Measurements from ENCODE around the gene ERFE. TPM values are rescaled to one million over a fixed set of nuclear protein-coding genes. Genes with fewer than 3 reads are reported as not detected.

The ERFE gene
- polyA plus RNA-seq, 1 donor from 2014 or later: not detected

- H3K9ac ChIP-seq (ENCODE audit: low read length): peak overlapping the region; percentile 72
- H3F3A ChIP-seq (ENCODE audit: insufficient read depth, low read length, poor library complexity, severe bottlenecking): no peaks in the 10 kb centered on the region
- H3K27ac ChIP-seq (ENCODE audit: low read length): peak overlapping the region; percentile 70
- H3K4me3 ChIP-seq (ENCODE audit: low read length): peak overlapping the region; percentile 66
- H3K27me3 ChIP-seq (ENCODE audit: insufficient read depth, low read depth, low read length): no peaks in the 10 kb centered on the region
- no peak overlapping the region for H3K4me2 ChIP-seq (ENCODE audit: low read length)
- TF ChIP-seq RAD21 (conservative IDR thresholded peaks at IDR 0.05) (no peak), SMC3 (conservative IDR thresholded peaks at IDR 0.05; ENCODE audit: poor library complexity) (no peak), EP300 (conservative IDR thresholded peaks at IDR 0.05; ENCODE audit: poor library complexity, severe bottlenecking) (no peak), MXI1 (conservative IDR thresholded peaks at IDR 0.05; ENCODE audit: poor library complexity, severe bottlenecking) (no peak), TAF1 (IDR thresholded peaks at IDR 0.05; ENCODE audit: low read depth) (peak; percentile 15)
- TF ChIP-seq, protein P1, sequence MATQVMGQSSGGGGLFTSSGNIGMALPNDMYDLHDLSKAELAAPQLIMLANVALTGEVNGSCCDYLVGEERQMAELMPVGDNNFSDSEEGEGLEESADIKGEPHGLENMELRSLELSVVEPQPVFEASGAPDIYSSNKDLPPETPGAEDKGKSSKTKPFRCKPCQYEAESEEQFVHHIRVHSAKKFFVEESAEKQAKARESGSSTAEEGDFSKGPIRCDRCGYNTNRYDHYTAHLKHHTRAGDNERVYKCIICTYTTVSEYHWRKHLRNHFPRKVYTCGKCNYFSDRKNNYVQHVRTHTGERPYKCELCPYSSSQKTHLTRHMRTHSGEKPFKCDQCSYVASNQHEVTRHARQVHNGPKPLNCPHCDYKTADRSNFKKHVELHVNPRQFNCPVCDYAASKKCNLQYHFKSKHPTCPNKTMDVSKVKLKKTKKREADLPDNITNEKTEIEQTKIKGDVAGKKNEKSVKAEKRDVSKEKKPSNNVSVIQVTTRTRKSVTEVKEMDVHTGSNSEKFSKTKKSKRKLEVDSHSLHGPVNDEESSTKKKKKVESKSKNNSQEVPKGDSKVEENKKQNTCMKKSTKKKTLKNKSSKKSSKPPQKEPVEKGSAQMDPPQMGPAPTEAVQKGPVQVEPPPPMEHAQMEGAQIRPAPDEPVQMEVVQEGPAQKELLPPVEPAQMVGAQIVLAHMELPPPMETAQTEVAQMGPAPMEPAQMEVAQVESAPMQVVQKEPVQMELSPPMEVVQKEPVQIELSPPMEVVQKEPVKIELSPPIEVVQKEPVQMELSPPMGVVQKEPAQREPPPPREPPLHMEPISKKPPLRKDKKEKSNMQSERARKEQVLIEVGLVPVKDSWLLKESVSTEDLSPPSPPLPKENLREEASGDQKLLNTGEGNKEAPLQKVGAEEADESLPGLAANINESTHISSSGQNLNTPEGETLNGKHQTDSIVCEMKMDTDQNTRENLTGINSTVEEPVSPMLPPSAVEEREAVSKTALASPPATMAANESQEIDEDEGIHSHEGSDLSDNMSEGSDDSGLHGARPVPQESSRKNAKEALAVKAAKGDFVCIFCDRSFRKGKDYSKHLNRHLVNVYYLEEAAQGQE (IDR thresholded peaks at IDR 0.05; ENCODE audit: borderline replicate concordance): no peak
- TF ChIP-seq, protein P2, sequence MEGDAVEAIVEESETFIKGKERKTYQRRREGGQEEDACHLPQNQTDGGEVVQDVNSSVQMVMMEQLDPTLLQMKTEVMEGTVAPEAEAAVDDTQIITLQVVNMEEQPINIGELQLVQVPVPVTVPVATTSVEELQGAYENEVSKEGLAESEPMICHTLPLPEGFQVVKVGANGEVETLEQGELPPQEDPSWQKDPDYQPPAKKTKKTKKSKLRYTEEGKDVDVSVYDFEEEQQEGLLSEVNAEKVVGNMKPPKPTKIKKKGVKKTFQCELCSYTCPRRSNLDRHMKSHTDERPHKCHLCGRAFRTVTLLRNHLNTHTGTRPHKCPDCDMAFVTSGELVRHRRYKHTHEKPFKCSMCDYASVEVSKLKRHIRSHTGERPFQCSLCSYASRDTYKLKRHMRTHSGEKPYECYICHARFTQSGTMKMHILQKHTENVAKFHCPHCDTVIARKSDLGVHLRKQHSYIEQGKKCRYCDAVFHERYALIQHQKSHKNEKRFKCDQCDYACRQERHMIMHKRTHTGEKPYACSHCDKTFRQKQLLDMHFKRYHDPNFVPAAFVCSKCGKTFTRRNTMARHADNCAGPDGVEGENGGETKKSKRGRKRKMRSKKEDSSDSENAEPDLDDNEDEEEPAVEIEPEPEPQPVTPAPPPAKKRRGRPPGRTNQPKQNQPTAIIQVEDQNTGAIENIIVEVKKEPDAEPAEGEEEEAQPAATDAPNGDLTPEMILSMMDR (IDR thresholded peaks at IDR 0.05; ENCODE audit: poor library complexity, severe bottlenecking): no peak
- no peaks in the 10 kb centered on the region for H3K9me3 ChIP-seq (ENCODE audit: low read length)
- H3K79me2 ChIP-seq (replicated peaks; ENCODE audit: insufficient read depth, low read length): peaks cover 39% of the 10 kb centered on the region
- peak overlapping the region; percentile 98 for H2AFZ ChIP-seq (ENCODE audit: low read depth, low read length)
- no peaks in the 10 kb centered on the region for H3K9me2 ChIP-seq (ENCODE audit: insufficient read depth, low read length)
- peaks cover 3% of the 10 kb centered on the region for H4K20me1 ChIP-seq (ENCODE audit: insufficient read depth)
- H3K36me3 ChIP-seq (ENCODE audit: insufficient read depth, low read length): no peaks in the 10 kb centered on the region
Measured at GRCh38 chr2:238203973-238204683, 45.4 kb downstream of the ERFE start.

DNA sequence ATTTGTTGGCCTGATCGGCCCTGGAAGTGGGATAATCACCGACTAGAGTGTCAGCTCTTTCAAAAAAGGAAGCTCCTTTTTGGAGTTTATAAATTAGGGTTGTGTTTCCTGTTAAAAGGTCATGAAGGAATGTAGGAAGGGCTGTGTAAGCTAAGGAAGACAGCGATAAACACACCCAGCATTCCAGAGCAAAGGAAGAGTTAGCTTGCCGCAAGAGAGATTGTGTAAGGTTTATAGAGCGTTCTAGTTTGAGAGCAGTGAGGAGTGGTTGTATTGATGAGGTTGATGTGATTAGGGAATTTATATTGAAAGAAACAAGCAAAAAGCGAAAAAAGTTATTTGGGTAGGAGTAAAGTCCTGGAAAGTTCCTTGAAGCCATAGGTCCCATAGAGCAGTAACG lies 48.2 kb downstream of the ERFE start:
- no peaks in the 10 kb centered on the region for H3K36me3 ChIP-seq (ENCODE audit: insufficient read depth, low read length)
- H3K4me2 ChIP-seq (ENCODE audit: low read length): no peak overlapping the region
- no peaks in the 10 kb centered on the region for H3K9me3 ChIP-seq (ENCODE audit: low read length)
- no peak for TF ChIP-seq TAF1 (IDR thresholded peaks at IDR 0.05; ENCODE audit: low read depth)
- no peak for TF ChIP-seq POLR2AphosphoS5 (IDR thresholded peaks at IDR 0.05)
- TF ChIP-seq, protein P1 (IDR thresholded peaks at IDR 0.05; ENCODE audit: borderline replicate concordance): no peak
- no peak for TF ChIP-seq RAD21 (conservative IDR thresholded peaks at IDR 0.05)
- TF ChIP-seq SMC3 (conservative IDR thresholded peaks at IDR 0.05; ENCODE audit: poor library complexity): no peak
- no peak for TF ChIP-seq EZH2 (IDR thresholded peaks at IDR 0.05; ENCODE audit: borderline replicate concordance, insufficient read depth, low read length, poor library complexity, severe bottlenecking)
- no peak for TF ChIP-seq MXI1 (conservative IDR thresholded peaks at IDR 0.05; ENCODE audit: poor library complexity, severe bottlenecking)
- H3K79me2 ChIP-seq (replicated peaks; ENCODE audit: insufficient read depth, low read length): peaks cover 10% of the 10 kb centered on the region
- H3K27ac ChIP-seq (ENCODE audit: low read length): no peak overlapping the region
- no peaks in the 10 kb centered on the region for H3F3A ChIP-seq (ENCODE audit: insufficient read depth, low read length, poor library complexity, severe bottlenecking)
- no peak overlapping the region for H2AFZ ChIP-seq (ENCODE audit: low read depth, low read length)
- no peaks in the 10 kb centered on the region for H3K27me3 ChIP-seq (ENCODE audit: insufficient read depth, low read depth, low read length)
- H3K4me3 ChIP-seq (ENCODE audit: low read length): no peak overlapping the region
- no peak overlapping the region for H3K9ac ChIP-seq (ENCODE audit: low read length)
- no peaks in the 10 kb centered on the region for H3K9me2 ChIP-seq (ENCODE audit: insufficient read depth, low read length)
- H4K20me1 ChIP-seq (ENCODE audit: insufficient read depth): no peaks in the 10 kb centered on the region

Data from neural cell (in vitro differentiated cells).